IMR-90 (cell line): Measurements from ENCODE around the gene GABRR1. TPM values are rescaled to one million over a fixed set of nuclear protein-coding genes. Genes with fewer than 3 reads are reported as not detected.

Source experiments
- ATAC-seq: fragments of 200-7000 bp; cut with Tn5 transposase; 2 replicates; pipeline ENCODE4 v1.9.1; 2020; ENCODE audit warnings: low read depth, mild to moderate bottlenecking, moderate library complexity
- BruUV-seq: library from RNA; stranded (reverse); fragments of 400-500 nt; replicated peaks from 2 replicates; lab custom pipeline; 2021; lab: Mats Ljungman, UMichigan
- CTCF ChIA-PET: fragments of 300-600 bp; formaldehyde crosslinking; extraction: SDS; loops from one replicate; lab custom pipeline; 2021; ENCODE audit warnings: antibody characterized with exemption; lab: Yijun Ruan, JAX
- POLR2A ChIA-PET: fragments of 300-600 bp; sonication (Branson Sonifier 250); formaldehyde crosslinking; loops from one replicate; lab custom pipeline; 2022; ENCODE audit warnings: antibody characterized with exemption; ENCODE audit not compliant: unreplicated experiment; lab: Charles Lee
- DNase-seq: peaks from one replicate; pipeline ENCODE4 v3.0.0; 2013
- H2AFZ ChIP-seq: replicated peaks from 2 replicates; pipeline ENCODE3; 2013; ENCODE audit warnings: low read length, mild to moderate bottlenecking; ENCODE audit not compliant: poor library complexity
- H2AK5ac ChIP-seq: 2 replicates; pipeline ENCODE4 v1.6.1; 2013; ENCODE audit warnings: low read depth, low read length, inconsistent platforms
- H2AK9ac ChIP-seq: replicated peaks from 2 replicates; pipeline ENCODE3; 2013; ENCODE audit warnings: mild to moderate bottlenecking, low read depth, low read length, moderate library complexity; ENCODE audit not compliant: poor library complexity
- H2BK120ac ChIP-seq: 2 replicates; pipeline ENCODE4 v1.6.1; 2013; ENCODE audit warnings: low read depth, low read length, inconsistent platforms
- H2BK15ac ChIP-seq: 3 replicates; pipeline ENCODE4 v1.6.1; 2013; ENCODE audit warnings: low read depth, low read length, inconsistent platforms
- H2BK20ac ChIP-seq: 2 replicates; pipeline ENCODE4 v1.6.1; 2013; ENCODE audit warnings: low read depth, mild to moderate bottlenecking, inconsistent platforms, low read length, moderate library complexity
- H2BK5ac ChIP-seq: 2 replicates; pipeline ENCODE4 v1.6.1; 2013; ENCODE audit warnings: mild to moderate bottlenecking, low read depth, low read length, inconsistent platforms; ENCODE audit not compliant: poor library complexity, severe bottlenecking
- H3K14ac ChIP-seq: replicated peaks from 2 replicates; pipeline ENCODE4 v1.6.1; 2013; ENCODE audit warnings: low read depth, low read length, inconsistent platforms
- H3K18ac ChIP-seq: 2 replicates; pipeline ENCODE4 v1.6.1; 2013; ENCODE audit warnings: low read depth, low read length, control low read depth
- H3K23ac ChIP-seq: 2 replicates; pipeline ENCODE4 v1.6.1; 2013; ENCODE audit warnings: low read depth, low read length, inconsistent platforms
- H3K27ac ChIP-seq: 2 replicates; pipeline ENCODE4 v1.5.1; 2013; ENCODE audit warnings: mild to moderate bottlenecking, control low read depth, low read length; ENCODE audit not compliant: insufficient read depth
- H3K27me3 ChIP-seq: 2 replicates; pipeline ENCODE4 v1.6.1; 2013; ENCODE audit warnings: low read length; ENCODE audit not compliant: control insufficient read depth, insufficient read depth
- H3K36me3 ChIP-seq: 2 replicates; pipeline ENCODE4 v1.6.1; 2013; ENCODE audit warnings: low read length, mixed read lengths; ENCODE audit not compliant: control insufficient read depth, insufficient read depth
- H3K4ac ChIP-seq: 2 replicates; pipeline ENCODE4 v1.6.1; 2013; ENCODE audit warnings: low read depth, low read length, inconsistent platforms
- H3K4me1 ChIP-seq: 2 replicates; pipeline ENCODE4 v1.6.1; 2013; ENCODE audit warnings: low read length, mixed read lengths; ENCODE audit not compliant: control insufficient read depth, insufficient read depth
- H3K4me2 ChIP-seq: 2 replicates; pipeline ENCODE4 v1.6.1; 2013; ENCODE audit warnings: low read depth, mild to moderate bottlenecking, control low read depth, low read length, moderate library complexity
- H3K4me3 ChIP-seq: 2 replicates; pipeline ENCODE4 v1.5.1; 2013; ENCODE audit warnings: low read depth, mild to moderate bottlenecking, control low read depth, low read length, moderate library complexity; ENCODE audit not compliant: insufficient read depth
- H3K56ac ChIP-seq: 2 replicates; pipeline ENCODE4 v1.6.1; 2013; ENCODE audit warnings: low read length, inconsistent platforms; ENCODE audit not compliant: insufficient read depth; ENCODE audit errors: extremely low read depth
- H3K79me1 ChIP-seq, 2 experiments: 2 replicates each; pipeline ENCODE4 v1.6.1; 2013; ENCODE audit warnings: low read length in 2 of 2, inconsistent platforms in 1 of 2, low read depth in 1 of 2
- H3K9ac ChIP-seq: 2 replicates; pipeline ENCODE4 v1.6.1; 2013; ENCODE audit warnings: low read depth, low read length, control low read depth
- H3K9me1 ChIP-seq: 2 replicates; pipeline ENCODE4 v1.6.1; 2013; ENCODE audit warnings: low read length, inconsistent platforms; ENCODE audit not compliant: insufficient read depth
- H3K9me3 ChIP-seq: 2 replicates; pipeline ENCODE4 v1.6.1; 2013; ENCODE audit warnings: low read length; ENCODE audit not compliant: control insufficient read depth, insufficient read depth
- H4K20me1 ChIP-seq: 2 replicates; pipeline ENCODE4 v1.6.1; 2013; ENCODE audit warnings: low read length, inconsistent platforms; ENCODE audit not compliant: insufficient read depth
- H4K5ac ChIP-seq: 2 replicates; pipeline ENCODE4 v1.6.1; 2013; ENCODE audit warnings: mild to moderate bottlenecking, low read depth, low read length, control low read depth
- H4K8ac ChIP-seq, 2 experiments: 2 replicates each; pipeline ENCODE4 v1.6.1; 2013; ENCODE audit warnings: low read depth in 2 of 2, low read length in 2 of 2, control low read depth in 1 of 2, inconsistent platforms in 1 of 2
- H4K91ac ChIP-seq: 2 replicates; pipeline ENCODE4 v1.6.1; 2013; ENCODE audit warnings: low read depth, low read length, inconsistent platforms; ENCODE audit not compliant: insufficient read depth
- CHD1 ChIP-seq: IDR thresholded peaks from 2 replicates; pipeline ENCODE4 v1.6.1; 2012; ENCODE audit warnings: low read depth, low read length, improper control_type of control experiment
- CTCF ChIP-seq: conservative IDR thresholded peaks from 2 replicates; pipeline ENCODE4 v1.5.1; 2012; ENCODE audit warnings: mild to moderate bottlenecking, low read depth, low read length, improper control_type of control experiment
- FOS ChIP-seq: fragments of 150-350 bp; IDR thresholded peaks from 2 replicates; pipeline ENCODE4 v1.6.1; 2016; ENCODE audit warnings: low read depth, low read length
- MAZ ChIP-seq: IDR thresholded peaks from 2 replicates; pipeline ENCODE4 v1.6.1; 2012; ENCODE audit warnings: low read depth, mild to moderate bottlenecking, low read length, improper control_type of control experiment, moderate library complexity, borderline replicate concordance
- RAD21 ChIP-seq: IDR thresholded peaks from 2 replicates; pipeline ENCODE4 v1.6.1; 2012; ENCODE audit warnings: low read length, improper control_type of control experiment
- SMC3 ChIP-seq: fragments of 150-350 bp; IDR thresholded peaks from 2 replicates; pipeline ENCODE4 v1.6.1; 2016; ENCODE audit warnings: low read depth, mild to moderate bottlenecking, antibody characterized with exemption, low read length, moderate library complexity
- WGBS, 2 experiments: methylation state at CpG; one replicate each; pipeline versions ENCODE4 v1.1.5 to v1.1.7; 2013; ENCODE audit warnings: missing lambda C conversion rate in 2 of 2; ENCODE audit not compliant: insufficient read length in 1 of 2; ENCODE audit errors: extremely low coverage in 2 of 2; 5-methylcytosine and 5-hydroxymethylcytosine counted together
- dilution Hi-C: fragments of 300-500 bp; cut with HindIII; formaldehyde crosslinking; loops from one replicate; pipeline ENCODE4 v1.14.3; 2018; ENCODE audit warnings: low sequenced_read_pairs; ENCODE audit not compliant: unreplicated experiment
- in situ Hi-C: fragments of 300-500 bp; cut with MboI; formaldehyde crosslinking; loops from 3 replicates; pipeline ENCODE4 v1.14.3; 2019; ENCODE audit warnings: low sequenced_read_pairs, inconsistent platforms, mixed read lengths
- intact Hi-C: fragments of 100-400 bp; cut with micrococcal nuclease; formaldehyde crosslinking; loops from 2 replicates; pipeline ENCODE4 v1.10.0; 2022
- polyA plus RNA-seq, 3 experiments: library from polyadenylated mRNA; depleted of rRNA; stranded (reverse); fragments of >200 nt; gene quantifications; 2 replicates each; pipeline ENCODE4 v1.2.3, GENCODE V29; 2012; ENCODE audit warnings: low replicate concordance in 1 of 3
- total RNA-seq: library from RNA; depleted of rRNA; stranded (reverse); fragments of >200 nt; gene quantifications from 2 replicates; pipeline ENCODE4 v1.2.3, GENCODE V29; 2012

The GABRR1 gene
- total and polyA plus RNA-seq, 2 of the 4 experiments (the other 2 are of a cell fraction) = not detected

GRCh38 chr6:89260832-89261231 is 43.7 kb upstream of the GABRR1 start:
- no TSS peak for BruUV-seq
- POLR2A ChIA-PET = no interaction called here
- dilution Hi-C loops = no loop called here

More at GRCh38 chr6:89260832-89261231, 43.7 kb upstream of the GABRR1 start:
- no peak overlapping the region for H2AK5ac ChIP-seq
- no peak overlapping the region for H3K23ac ChIP-seq
- intact Hi-C loops = no loop called here
- no peaks in the 10 kb centered on the region for H3K4me1 ChIP-seq
- H3K36me3 ChIP-seq = no peaks in the 10 kb centered on the region
- H3K9me1 ChIP-seq = no peaks in the 10 kb centered on the region
- H2BK120ac ChIP-seq = no peak overlapping the region
- no peak overlapping the region for H3K27ac ChIP-seq
- no peak overlapping the region for H2BK20ac ChIP-seq
- no peak overlapping the region for H3K4ac ChIP-seq
- H3K4me3 ChIP-seq = no peak overlapping the region
- H3K79me1 ChIP-seq = no peaks in the 10 kb centered on the region
- WGBS, 2 experiments = no CpG with 5 or more reads among the region's 5 CpGs
- in situ Hi-C loops = no loop called here
- no peak for ATAC-seq
- H2BK15ac ChIP-seq = no peak overlapping the region
- no peak overlapping the region for H4K91ac ChIP-seq
- H3K14ac ChIP-seq = no peak overlapping the region
- H3K9ac ChIP-seq = no peak overlapping the region
- DNase-seq = no peak
- no peak overlapping the region for H2AK9ac ChIP-seq
- no peak overlapping the region for H2AFZ ChIP-seq
- H3K9me3 ChIP-seq = no peaks in the 10 kb centered on the region
- no peak overlapping the region for H4K8ac ChIP-seq
- H3K56ac ChIP-seq = no peak overlapping the region
- no peaks in the 10 kb centered on the region for H4K20me1 ChIP-seq
- no peak overlapping the region for H3K4me2 ChIP-seq
- peaks cover 6% of the 10 kb centered on the region for H3K27me3 ChIP-seq
- H3K18ac ChIP-seq = no peak overlapping the region
- no peak overlapping the region for H4K5ac ChIP-seq
- no peak for TF ChIP-seq MAZ
- TF ChIP-seq CHD1 = no peak
- no peak for TF ChIP-seq CTCF
- TF ChIP-seq RAD21 = no peak
- no peak for TF ChIP-seq FOS
- no peak for TF ChIP-seq SMC3
- no peak overlapping the region for H2BK5ac ChIP-seq
- CTCF ChIA-PET = no interaction called here
